IMR-90 (cell line): ENCODE results near the gene IL34. TPM values are rescaled to one million over a fixed set of nuclear protein-coding genes. Genes with fewer than 3 reads are reported as not detected.

Experiments used
- ATAC-seq: fragments of 200-7000 bp; cut with Tn5 transposase; 2 replicates; pipeline ENCODE4 v1.9.1; 2020; ENCODE audit warnings: low read depth, mild to moderate bottlenecking, moderate library complexity
- BruUV-seq: library from RNA; stranded (reverse); fragments of 400-500 nt; replicated peaks from 2 replicates; lab custom pipeline; 2021; lab: Mats Ljungman, UMichigan
- CTCF ChIA-PET: fragments of 300-600 bp; formaldehyde crosslinking; extraction: SDS; loops from one replicate; lab custom pipeline; 2021; ENCODE audit warnings: antibody characterized with exemption; lab: Yijun Ruan, JAX
- POLR2A ChIA-PET: fragments of 300-600 bp; sonication (Branson Sonifier 250); formaldehyde crosslinking; loops from one replicate; lab custom pipeline; 2022; ENCODE audit warnings: antibody characterized with exemption; ENCODE audit not compliant: unreplicated experiment; lab: Charles Lee
- DNase-seq: peaks from one replicate; pipeline ENCODE4 v3.0.0; 2013
- H2AFZ ChIP-seq: replicated peaks from 2 replicates; pipeline ENCODE3; 2013; ENCODE audit warnings: low read length, mild to moderate bottlenecking; ENCODE audit not compliant: poor library complexity
- H2AK5ac ChIP-seq: 2 replicates; pipeline ENCODE4 v1.6.1; 2013; ENCODE audit warnings: low read depth, low read length, inconsistent platforms
- H2AK9ac ChIP-seq: replicated peaks from 2 replicates; pipeline ENCODE3; 2013; ENCODE audit warnings: mild to moderate bottlenecking, low read depth, low read length, moderate library complexity; ENCODE audit not compliant: poor library complexity
- H2BK120ac ChIP-seq: 2 replicates; pipeline ENCODE4 v1.6.1; 2013; ENCODE audit warnings: low read depth, low read length, inconsistent platforms
- H2BK15ac ChIP-seq: 3 replicates; pipeline ENCODE4 v1.6.1; 2013; ENCODE audit warnings: low read depth, low read length, inconsistent platforms
- H2BK20ac ChIP-seq: 2 replicates; pipeline ENCODE4 v1.6.1; 2013; ENCODE audit warnings: low read depth, mild to moderate bottlenecking, inconsistent platforms, low read length, moderate library complexity
- H2BK5ac ChIP-seq: 2 replicates; pipeline ENCODE4 v1.6.1; 2013; ENCODE audit warnings: mild to moderate bottlenecking, low read depth, low read length, inconsistent platforms; ENCODE audit not compliant: poor library complexity, severe bottlenecking
- H3K14ac ChIP-seq: replicated peaks from 2 replicates; pipeline ENCODE4 v1.6.1; 2013; ENCODE audit warnings: low read depth, low read length, inconsistent platforms
- H3K18ac ChIP-seq: 2 replicates; pipeline ENCODE4 v1.6.1; 2013; ENCODE audit warnings: low read depth, low read length, control low read depth
- H3K23ac ChIP-seq: 2 replicates; pipeline ENCODE4 v1.6.1; 2013; ENCODE audit warnings: low read depth, low read length, inconsistent platforms
- H3K27ac ChIP-seq: 2 replicates; pipeline ENCODE4 v1.5.1; 2013; ENCODE audit warnings: mild to moderate bottlenecking, control low read depth, low read length; ENCODE audit not compliant: insufficient read depth
- H3K27me3 ChIP-seq: 2 replicates; pipeline ENCODE4 v1.6.1; 2013; ENCODE audit warnings: low read length; ENCODE audit not compliant: control insufficient read depth, insufficient read depth
- H3K36me3 ChIP-seq: 2 replicates; pipeline ENCODE4 v1.6.1; 2013; ENCODE audit warnings: low read length, mixed read lengths; ENCODE audit not compliant: control insufficient read depth, insufficient read depth
- H3K4ac ChIP-seq: 2 replicates; pipeline ENCODE4 v1.6.1; 2013; ENCODE audit warnings: low read depth, low read length, inconsistent platforms
- H3K4me1 ChIP-seq: 2 replicates; pipeline ENCODE4 v1.6.1; 2013; ENCODE audit warnings: low read length, mixed read lengths; ENCODE audit not compliant: control insufficient read depth, insufficient read depth
- H3K4me2 ChIP-seq: 2 replicates; pipeline ENCODE4 v1.6.1; 2013; ENCODE audit warnings: low read depth, mild to moderate bottlenecking, control low read depth, low read length, moderate library complexity
- H3K4me3 ChIP-seq: 2 replicates; pipeline ENCODE4 v1.5.1; 2013; ENCODE audit warnings: low read depth, mild to moderate bottlenecking, control low read depth, low read length, moderate library complexity; ENCODE audit not compliant: insufficient read depth
- H3K56ac ChIP-seq: 2 replicates; pipeline ENCODE4 v1.6.1; 2013; ENCODE audit warnings: low read length, inconsistent platforms; ENCODE audit not compliant: insufficient read depth; ENCODE audit errors: extremely low read depth
- H3K79me1 ChIP-seq, 2 experiments: 2 replicates each; pipeline ENCODE4 v1.6.1; 2013; ENCODE audit warnings: low read length in 2 of 2, inconsistent platforms in 1 of 2, low read depth in 1 of 2
- H3K9ac ChIP-seq: 2 replicates; pipeline ENCODE4 v1.6.1; 2013; ENCODE audit warnings: low read depth, low read length, control low read depth
- H3K9me1 ChIP-seq: 2 replicates; pipeline ENCODE4 v1.6.1; 2013; ENCODE audit warnings: low read length, inconsistent platforms; ENCODE audit not compliant: insufficient read depth
- H3K9me3 ChIP-seq: 2 replicates; pipeline ENCODE4 v1.6.1; 2013; ENCODE audit warnings: low read length; ENCODE audit not compliant: control insufficient read depth, insufficient read depth
- H4K20me1 ChIP-seq: 2 replicates; pipeline ENCODE4 v1.6.1; 2013; ENCODE audit warnings: low read length, inconsistent platforms; ENCODE audit not compliant: insufficient read depth
- H4K5ac ChIP-seq: 2 replicates; pipeline ENCODE4 v1.6.1; 2013; ENCODE audit warnings: mild to moderate bottlenecking, low read depth, low read length, control low read depth
- H4K8ac ChIP-seq, 2 experiments: 2 replicates each; pipeline ENCODE4 v1.6.1; 2013; ENCODE audit warnings: low read depth in 2 of 2, low read length in 2 of 2, control low read depth in 1 of 2, inconsistent platforms in 1 of 2
- H4K91ac ChIP-seq: 2 replicates; pipeline ENCODE4 v1.6.1; 2013; ENCODE audit warnings: low read depth, low read length, inconsistent platforms; ENCODE audit not compliant: insufficient read depth
- CEBPB ChIP-seq: IDR thresholded peaks from 2 replicates; pipeline ENCODE4 v1.6.1; 2012; ENCODE audit warnings: low read depth, low read length, improper control_type of control experiment
- FOS ChIP-seq: fragments of 150-350 bp; IDR thresholded peaks from 2 replicates; pipeline ENCODE4 v1.6.1; 2016; ENCODE audit warnings: low read depth, low read length
- MAZ ChIP-seq: IDR thresholded peaks from 2 replicates; pipeline ENCODE4 v1.6.1; 2012; ENCODE audit warnings: low read depth, mild to moderate bottlenecking, low read length, improper control_type of control experiment, moderate library complexity, borderline replicate concordance
- MXI1 ChIP-seq: IDR thresholded peaks from 2 replicates; pipeline ENCODE4 v1.6.1; 2012; ENCODE audit warnings: low read depth, mild to moderate bottlenecking, low read length, moderate library complexity, borderline replicate concordance
- NFE2L2 ChIP-seq: fragments of 150-350 bp; IDR thresholded peaks from 2 replicates; pipeline ENCODE4 v1.6.1; 2016; ENCODE audit warnings: low read depth, mild to moderate bottlenecking, low read length
- POLR2A ChIP-seq: IDR thresholded peaks from 2 replicates; pipeline ENCODE4 v1.6.1; 2012; ENCODE audit warnings: mild to moderate bottlenecking, low read depth, low read length
- RAD21 ChIP-seq: IDR thresholded peaks from 2 replicates; pipeline ENCODE4 v1.6.1; 2012; ENCODE audit warnings: low read length, improper control_type of control experiment
- RFX5 ChIP-seq: IDR thresholded peaks from 2 replicates; pipeline ENCODE4 v1.8.0; 2012; ENCODE audit warnings: low read depth, mild to moderate bottlenecking, low read length, moderate library complexity
- SMC3 ChIP-seq: fragments of 150-350 bp; IDR thresholded peaks from 2 replicates; pipeline ENCODE4 v1.6.1; 2016; ENCODE audit warnings: low read depth, mild to moderate bottlenecking, antibody characterized with exemption, low read length, moderate library complexity
- WGBS, 2 experiments: methylation state at CpG; one replicate each; pipeline versions ENCODE4 v1.1.5 to v1.1.7; 2013; ENCODE audit warnings: missing lambda C conversion rate in 2 of 2; ENCODE audit not compliant: insufficient read length in 1 of 2; ENCODE audit errors: extremely low coverage in 2 of 2; 5-methylcytosine and 5-hydroxymethylcytosine counted together
- dilution Hi-C: fragments of 300-500 bp; cut with HindIII; formaldehyde crosslinking; loops from one replicate; pipeline ENCODE4 v1.14.3; 2018; ENCODE audit warnings: low sequenced_read_pairs; ENCODE audit not compliant: unreplicated experiment
- in situ Hi-C: fragments of 300-500 bp; cut with MboI; formaldehyde crosslinking; loops from 3 replicates; pipeline ENCODE4 v1.14.3; 2019; ENCODE audit warnings: low sequenced_read_pairs, inconsistent platforms, mixed read lengths
- intact Hi-C: fragments of 100-400 bp; cut with micrococcal nuclease; formaldehyde crosslinking; loops from 2 replicates; pipeline ENCODE4 v1.10.0; 2022
- polyA plus RNA-seq, 3 experiments: library from polyadenylated mRNA; depleted of rRNA; stranded (reverse); fragments of >200 nt; gene quantifications; 2 replicates each; pipeline ENCODE4 v1.2.3, GENCODE V29; 2012; ENCODE audit warnings: low replicate concordance in 1 of 3
- total RNA-seq: library from RNA; depleted of rRNA; stranded (reverse); fragments of >200 nt; gene quantifications from 2 replicates; pipeline ENCODE4 v1.2.3, GENCODE V29; 2012
- TF ChIP-seq, protein P1 (sequence below): fragments of 150-350 bp; IDR thresholded peaks from 2 replicates; pipeline ENCODE4 v1.6.1; 2016; ENCODE audit warnings: low read depth, mild to moderate bottlenecking, low read length, moderate library complexity, borderline replicate concordance
- TF ChIP-seq, protein P2 (sequence below): fragments of 150-350 bp; IDR thresholded peaks from 2 replicates; pipeline ENCODE4 v1.6.1; 2017; ENCODE audit warnings: mild to moderate bottlenecking, antibody characterized with exemption, low read length, low read depth
- TF ChIP-seq, protein P3 (sequence below): conservative IDR thresholded peaks from 2 replicates; pipeline ENCODE4 v1.5.1; 2012; ENCODE audit warnings: mild to moderate bottlenecking, low read depth, low read length, improper control_type of control experiment

IL34 gene
- total and polyA plus RNA-seq, 2 of the 4 experiments (the other 2 are of a cell fraction), result 1.3 to 2.5 TPM

DNA sequence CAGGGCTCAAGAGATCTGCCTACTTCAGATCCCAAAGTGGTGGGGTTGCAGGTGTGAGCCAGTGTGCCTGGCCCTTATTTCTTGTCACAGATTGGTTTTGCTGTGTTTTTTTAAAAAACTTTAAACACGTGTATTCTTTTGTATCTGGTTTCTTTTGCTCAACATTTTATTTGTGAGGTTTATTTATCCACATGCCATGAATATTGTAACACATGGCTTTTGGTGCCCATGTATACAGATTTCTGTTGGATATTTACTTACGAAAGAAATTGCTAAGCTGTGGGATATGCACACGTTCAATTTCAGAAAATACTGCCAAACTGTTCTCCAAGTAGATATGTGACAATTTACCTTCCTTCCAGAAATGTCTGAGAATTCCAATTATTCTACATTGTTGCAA is 18.7 kb upstream of the IL34 start:
- Histone ChIP-seq H3K79me1 (no peaks in the 10 kb centered on the region), H3K9ac (no peak overlapping the region), H3K18ac (no peak overlapping the region), H2BK20ac (no peak overlapping the region), H3K9me3 (peaks cover 5% of the 10 kb centered on the region), H4K91ac (no peak overlapping the region), H2AK9ac (no peak overlapping the region), H4K5ac (no peak overlapping the region), H4K8ac (no peak overlapping the region), H3K4me2 (no peak overlapping the region), H3K4me3 (no peak overlapping the region), H3K14ac (no peak overlapping the region), H3K4me1 (no peaks in the 10 kb centered on the region), H3K56ac (no peak overlapping the region), H2BK5ac (no peak overlapping the region), H2BK15ac (no peak overlapping the region), H2AK5ac (no peak overlapping the region), H3K23ac (no peak overlapping the region), H3K36me3 (no peaks in the 10 kb centered on the region), H2AFZ (no peak overlapping the region), H3K9me1 (no peaks in the 10 kb centered on the region; the same call in 1 of the 2 replicates), H2BK120ac (no peak overlapping the region), H4K20me1 (no peaks in the 10 kb centered on the region), H3K27ac (no peak overlapping the region), H3K4ac (no peak overlapping the region), H3K27me3 (no peaks in the 10 kb centered on the region)
- dilution Hi-C loops (no loop called here), in situ Hi-C loops (no loop called here), intact Hi-C loops (no loop called here)
- POLR2A ChIA-PET, result no interaction called here
- DNase-seq (no peak), ATAC-seq (no peak)
- no TSS peak for BruUV-seq
- no peak for TF ChIP-seq FOS
- no peak for TF ChIP-seq POLR2A
- no peak for TF ChIP-seq MXI1
- TF ChIP-seq CEBPB, result no peak
- TF ChIP-seq, protein P1, sequence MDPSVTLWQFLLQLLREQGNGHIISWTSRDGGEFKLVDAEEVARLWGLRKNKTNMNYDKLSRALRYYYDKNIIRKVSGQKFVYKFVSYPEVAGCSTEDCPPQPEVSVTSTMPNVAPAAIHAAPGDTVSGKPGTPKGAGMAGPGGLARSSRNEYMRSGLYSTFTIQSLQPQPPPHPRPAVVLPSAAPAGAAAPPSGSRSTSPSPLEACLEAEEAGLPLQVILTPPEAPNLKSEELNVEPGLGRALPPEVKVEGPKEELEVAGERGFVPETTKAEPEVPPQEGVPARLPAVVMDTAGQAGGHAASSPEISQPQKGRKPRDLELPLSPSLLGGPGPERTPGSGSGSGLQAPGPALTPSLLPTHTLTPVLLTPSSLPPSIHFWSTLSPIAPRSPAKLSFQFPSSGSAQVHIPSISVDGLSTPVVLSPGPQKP, result no peak
- no peak for TF ChIP-seq NFE2L2
- TF ChIP-seq, protein P2, sequence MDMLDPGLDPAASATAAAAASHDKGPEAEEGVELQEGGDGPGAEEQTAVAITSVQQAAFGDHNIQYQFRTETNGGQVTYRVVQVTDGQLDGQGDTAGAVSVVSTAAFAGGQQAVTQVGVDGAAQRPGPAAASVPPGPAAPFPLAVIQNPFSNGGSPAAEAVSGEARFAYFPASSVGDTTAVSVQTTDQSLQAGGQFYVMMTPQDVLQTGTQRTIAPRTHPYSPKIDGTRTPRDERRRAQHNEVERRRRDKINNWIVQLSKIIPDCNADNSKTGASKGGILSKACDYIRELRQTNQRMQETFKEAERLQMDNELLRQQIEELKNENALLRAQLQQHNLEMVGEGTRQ, result no peak
- TF ChIP-seq, protein P3, sequence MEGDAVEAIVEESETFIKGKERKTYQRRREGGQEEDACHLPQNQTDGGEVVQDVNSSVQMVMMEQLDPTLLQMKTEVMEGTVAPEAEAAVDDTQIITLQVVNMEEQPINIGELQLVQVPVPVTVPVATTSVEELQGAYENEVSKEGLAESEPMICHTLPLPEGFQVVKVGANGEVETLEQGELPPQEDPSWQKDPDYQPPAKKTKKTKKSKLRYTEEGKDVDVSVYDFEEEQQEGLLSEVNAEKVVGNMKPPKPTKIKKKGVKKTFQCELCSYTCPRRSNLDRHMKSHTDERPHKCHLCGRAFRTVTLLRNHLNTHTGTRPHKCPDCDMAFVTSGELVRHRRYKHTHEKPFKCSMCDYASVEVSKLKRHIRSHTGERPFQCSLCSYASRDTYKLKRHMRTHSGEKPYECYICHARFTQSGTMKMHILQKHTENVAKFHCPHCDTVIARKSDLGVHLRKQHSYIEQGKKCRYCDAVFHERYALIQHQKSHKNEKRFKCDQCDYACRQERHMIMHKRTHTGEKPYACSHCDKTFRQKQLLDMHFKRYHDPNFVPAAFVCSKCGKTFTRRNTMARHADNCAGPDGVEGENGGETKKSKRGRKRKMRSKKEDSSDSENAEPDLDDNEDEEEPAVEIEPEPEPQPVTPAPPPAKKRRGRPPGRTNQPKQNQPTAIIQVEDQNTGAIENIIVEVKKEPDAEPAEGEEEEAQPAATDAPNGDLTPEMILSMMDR, result no peak
- TF ChIP-seq RFX5, result no peak
- TF ChIP-seq MAZ, result no peak
- TF ChIP-seq RAD21, result no peak
- TF ChIP-seq SMC3, result no peak
- no CpG with 5 or more reads among the region's 3 CpGs for WGBS, 2 experiments
- CTCF ChIA-PET, result no interaction called here
